Amniotic epithelial cell (primary cell): Measurements from ENCODE around the gene CREB3L1.

Source experiments
- DNase-seq: peaks from one replicate; pipeline ENCODE4 v3.0.0-alpha.2; 2010; ENCODE audit warnings: low read depth

Gene CREB3L1

DNA sequence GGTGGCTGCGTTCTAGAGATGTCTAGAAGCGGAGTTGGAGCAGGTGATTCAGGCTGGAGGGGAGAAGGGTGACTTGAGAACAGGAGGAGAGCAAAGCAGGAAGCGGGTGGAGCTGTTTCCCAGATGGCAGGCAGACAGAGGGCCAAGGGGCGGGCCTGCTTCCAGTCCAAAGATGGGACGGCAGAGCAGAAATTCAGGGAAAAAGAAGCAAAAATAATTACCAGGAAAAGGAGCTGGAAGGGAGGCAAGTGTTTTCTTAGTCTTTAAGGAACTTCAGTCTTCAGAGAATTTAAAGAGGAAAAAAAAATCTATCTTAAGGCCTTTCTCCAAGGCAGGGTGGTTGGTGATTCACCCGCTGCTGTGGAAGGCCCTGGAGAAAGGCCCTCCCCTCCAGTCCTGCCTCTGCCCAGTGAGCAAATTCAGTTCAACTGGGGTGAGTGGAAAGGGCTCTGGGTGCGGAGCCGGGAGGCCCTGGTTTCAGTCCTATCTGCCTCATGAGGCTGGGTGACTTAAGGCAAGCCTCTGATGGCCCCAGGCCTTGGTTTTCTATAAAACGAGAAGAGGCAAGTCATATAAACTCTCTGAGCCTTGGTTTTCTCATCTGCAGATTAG is 4.5 kb upstream of the CREB3L1 start:
- peak; percentile 82 for DNase-seq

DNA sequence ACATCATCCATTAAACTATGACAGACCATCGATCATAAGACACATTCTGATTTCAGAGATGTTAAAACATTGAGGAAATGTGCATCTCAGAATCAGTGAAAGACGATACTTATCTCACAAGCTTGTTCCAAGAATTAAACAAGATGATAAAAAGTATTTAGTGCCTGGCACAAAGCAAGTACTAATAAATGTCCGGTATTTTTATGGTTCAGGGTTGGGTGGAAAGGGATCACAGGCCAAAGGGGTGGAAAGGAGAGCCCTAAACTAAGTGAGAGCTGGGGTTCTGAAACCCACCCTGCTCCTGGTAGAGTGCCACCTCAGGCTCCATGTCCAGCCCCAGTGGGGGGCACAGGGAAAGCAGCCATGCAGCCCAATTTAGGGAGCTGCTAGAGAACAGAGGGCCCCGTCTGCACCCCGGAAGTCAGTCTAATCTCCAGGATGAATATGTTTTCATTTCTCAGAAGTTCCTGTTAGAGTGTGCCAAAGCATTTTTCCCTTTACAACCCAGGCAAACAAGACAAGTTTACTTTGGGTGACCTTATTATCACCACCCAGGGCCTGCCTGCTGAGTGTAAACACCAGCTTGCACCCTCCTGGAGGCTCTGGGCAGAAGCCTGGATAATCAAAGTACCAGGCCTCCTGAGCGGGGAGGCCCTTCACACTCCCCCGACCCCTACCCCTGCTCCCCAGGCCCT is 3.8 kb upstream of the CREB3L1 start:
- DNase-seq = peak; percentile 70

DNA sequence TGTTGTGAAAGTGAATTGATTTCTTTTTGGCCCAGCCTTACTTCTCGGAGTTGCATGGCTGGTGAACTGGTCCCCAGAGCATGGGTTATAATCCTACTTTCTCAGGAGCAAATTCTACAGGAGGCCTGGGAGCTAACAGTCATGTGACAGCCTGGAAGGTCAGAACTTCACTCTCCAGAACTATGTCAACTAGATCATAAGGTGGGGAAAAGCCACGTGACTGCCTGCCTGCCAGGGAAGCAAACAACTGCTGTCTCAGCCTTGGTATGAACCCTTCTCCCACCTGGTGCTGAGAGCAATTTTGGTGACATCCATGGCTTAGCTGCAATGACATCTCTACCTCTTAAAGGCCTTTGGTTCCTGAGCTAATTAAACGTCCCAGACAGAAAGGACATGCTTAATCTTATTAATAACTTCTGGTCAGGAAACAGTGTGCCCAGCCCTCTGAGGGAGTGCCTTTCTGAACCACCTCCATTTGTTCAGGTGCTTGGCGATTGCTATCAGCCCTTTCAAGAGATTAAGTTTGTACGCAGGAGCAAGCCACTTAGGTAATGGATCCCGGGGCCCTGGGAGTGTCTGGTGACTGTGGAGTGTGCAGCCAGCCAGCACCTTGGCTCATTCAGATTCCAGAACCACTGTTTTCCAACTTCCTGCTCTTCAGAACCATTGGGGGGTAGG is 1.4 kb upstream of the CREB3L1 start:
- DNase-seq = no peak

DNA sequence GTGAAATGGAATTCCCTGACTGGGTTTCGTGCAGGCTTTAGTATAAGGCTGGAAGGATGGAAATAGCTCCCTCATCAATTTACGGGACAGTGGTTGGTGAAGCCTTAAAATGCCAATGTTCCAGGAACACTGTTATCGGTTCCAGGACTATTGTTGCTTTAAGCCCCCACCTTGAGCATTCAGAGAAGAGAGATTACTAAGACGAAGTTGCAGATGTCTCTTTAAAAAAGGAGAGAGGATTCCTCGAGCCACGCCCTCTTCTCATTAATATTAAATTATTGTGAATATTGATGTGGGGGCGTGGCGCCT is 195 bp upstream of the CREB3L1 start:
- DNase-seq = peak; percentile 50

DNA sequence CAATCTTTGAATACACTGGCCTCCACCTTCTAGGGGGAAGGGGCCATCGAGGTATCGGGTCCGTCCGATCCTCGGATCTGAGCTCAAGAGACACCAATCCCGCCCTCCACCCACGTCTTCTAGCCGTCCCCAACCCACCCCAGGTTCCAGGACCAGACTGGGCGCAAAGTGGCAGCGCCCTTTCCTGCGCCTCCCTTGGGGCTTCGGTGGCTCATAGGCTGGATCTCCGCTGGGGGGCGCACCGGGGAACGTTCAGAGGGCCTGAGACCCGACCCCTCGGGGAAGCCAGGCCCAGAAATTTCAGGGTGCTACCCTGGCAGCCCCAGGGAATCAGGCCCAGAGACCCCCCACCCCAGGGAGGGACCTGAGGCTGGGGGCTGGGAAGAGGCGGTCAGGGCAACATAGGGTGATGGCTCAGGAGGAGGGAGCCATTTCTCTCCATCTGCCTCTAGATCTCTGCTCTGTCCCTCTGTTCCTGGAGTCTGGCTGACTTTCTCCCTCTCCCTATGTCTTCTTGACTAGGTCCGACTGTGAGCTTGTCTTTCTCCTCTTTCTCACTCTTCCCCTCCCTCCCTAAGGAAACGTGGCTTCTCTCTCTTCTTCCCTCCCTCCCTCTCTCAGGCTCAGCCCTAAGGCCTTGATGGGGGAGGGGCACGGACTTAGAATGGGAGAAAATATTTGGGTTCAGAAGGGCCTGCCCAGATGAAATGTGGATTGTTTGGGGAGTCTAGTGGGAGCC is 1.1 kb downstream of the CREB3L1 start:
- DNase-seq = peak; percentile 58

DNA sequence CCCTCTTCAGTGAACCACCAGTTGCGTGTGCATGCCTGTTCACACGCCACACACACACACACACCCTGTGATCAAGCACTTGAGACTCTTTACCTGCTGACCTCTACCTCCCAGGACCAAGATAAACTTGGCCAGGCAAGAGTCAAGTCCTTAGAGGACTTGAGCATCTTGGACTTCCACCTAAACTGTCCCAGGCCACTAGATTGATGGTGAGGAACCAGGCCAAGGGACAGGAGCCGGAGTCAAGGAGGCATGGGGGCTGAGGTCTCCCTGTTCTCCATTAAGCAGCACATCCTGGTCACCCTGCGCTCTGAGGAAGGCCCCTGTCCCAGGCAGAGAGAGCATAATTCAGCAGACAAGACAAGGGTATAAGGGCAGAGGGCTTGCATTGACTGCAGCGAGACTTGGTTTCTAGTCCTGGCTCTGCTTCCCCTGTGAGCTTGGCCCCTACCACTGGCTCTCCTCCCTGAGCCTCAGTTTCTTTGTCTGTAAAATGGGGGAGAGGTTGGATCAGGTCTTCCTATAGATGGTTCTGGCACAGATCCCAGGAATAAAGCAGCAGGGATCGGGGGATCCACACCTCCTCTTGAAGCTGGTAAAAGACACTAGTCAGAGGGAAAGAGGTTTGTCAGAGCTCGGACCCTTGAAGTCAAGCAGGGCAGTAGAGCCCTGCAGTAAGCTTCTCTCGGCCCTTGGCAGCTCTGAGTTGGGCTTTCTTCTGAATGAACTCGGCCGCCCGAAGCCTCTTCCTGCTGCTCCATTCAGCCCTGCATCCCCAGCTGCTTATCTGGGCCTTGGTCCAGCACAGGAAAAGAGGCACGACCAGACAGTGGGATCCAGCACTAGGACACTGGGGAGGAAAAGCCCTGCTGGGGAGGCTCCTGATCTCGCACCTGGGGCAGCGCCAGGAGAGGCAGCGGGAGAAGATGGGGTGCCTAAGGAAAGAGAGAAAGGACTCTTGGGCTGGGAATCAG is 2.0 kb downstream of the CREB3L1 start:
- peak; percentile 55 for DNase-seq

DNA sequence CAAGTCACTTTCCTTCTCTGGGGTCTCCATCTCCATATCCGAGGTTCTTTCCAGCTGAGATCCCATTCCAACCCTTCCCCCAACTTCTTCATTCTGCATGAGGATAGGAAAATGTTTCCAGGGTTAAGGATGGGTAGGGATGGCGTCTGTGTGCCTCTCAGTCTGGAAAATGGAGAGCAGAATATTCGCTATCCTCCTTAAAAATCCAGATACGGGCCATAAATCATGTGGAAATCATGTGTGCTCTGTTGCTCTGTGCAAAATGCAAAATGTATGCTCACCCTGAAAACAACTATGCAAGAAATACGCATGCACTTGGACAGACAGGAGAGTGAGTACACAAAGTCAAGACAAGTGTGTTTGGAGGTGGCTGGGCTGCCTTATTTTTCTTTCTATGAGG is 3.2 kb downstream of the CREB3L1 start:
- peak; percentile 27 for DNase-seq

DNA sequence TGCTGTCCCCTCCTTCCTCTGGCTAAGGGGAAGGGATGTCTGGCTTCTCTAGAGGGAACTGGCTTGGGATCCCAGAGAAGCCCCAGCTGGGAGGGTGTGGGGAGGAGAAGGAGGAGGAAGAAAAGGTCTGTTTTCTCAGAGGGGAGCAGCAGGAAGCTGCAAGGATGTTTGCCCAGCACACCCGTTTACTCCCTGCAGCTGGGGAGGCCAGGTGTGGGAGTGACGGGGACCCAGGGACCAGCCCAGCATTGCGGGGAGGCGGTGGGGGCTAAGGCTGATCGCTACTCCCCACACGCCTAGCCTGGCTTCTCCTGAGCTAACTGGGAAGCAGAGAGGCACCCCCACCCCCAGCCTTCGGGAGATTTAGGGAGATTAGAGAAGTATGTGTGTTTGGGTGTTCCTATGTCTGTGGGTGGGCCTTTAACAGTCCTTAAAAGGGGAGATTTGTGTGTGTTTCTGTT is 3.9 kb downstream of the CREB3L1 start:
- peak; percentile 56 for DNase-seq

DNA sequence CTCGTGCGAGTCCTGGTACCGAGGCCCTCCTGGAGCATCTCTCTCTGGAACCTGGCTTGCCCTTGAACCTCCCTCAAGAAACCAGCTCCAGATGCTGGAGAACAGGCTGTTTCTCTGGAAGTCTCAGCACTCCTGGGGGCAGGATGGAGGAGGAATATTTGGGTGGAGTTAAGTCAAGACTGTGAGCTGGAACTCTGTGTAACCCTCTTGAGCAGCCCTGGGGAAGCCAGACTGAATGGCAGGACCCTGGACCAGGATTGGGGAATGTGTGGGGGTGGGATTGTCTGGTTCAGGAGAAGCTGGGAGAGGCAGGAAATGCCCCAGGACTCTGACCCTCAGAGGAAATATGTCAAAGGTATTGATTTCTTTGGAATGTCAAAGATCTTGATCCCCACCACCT is 7.7 kb downstream of the CREB3L1 start:
- no peak for DNase-seq

DNA sequence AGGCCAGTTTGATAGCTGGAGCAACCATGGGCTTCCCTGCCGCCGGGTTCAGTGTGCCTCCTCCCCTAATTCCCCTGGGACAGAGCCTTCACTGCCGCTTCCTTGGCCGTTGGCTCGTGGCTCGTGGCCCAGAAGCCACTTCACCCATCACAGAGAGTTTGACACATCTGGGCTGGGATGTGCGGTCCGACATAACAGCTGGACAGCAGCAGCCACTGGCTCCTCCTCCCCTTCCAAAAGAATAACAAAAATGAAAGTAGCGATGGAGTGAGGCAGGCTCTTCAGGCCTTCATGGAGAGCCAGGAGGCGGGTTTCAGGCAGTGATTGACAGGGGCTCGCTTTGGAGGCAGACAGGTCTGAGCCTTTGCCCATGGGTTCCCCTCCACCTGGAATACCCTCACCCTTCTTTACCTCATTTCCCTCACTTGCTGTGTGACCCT is 8.2 kb downstream of the CREB3L1 start:
- DNase-seq = no peak

DNA sequence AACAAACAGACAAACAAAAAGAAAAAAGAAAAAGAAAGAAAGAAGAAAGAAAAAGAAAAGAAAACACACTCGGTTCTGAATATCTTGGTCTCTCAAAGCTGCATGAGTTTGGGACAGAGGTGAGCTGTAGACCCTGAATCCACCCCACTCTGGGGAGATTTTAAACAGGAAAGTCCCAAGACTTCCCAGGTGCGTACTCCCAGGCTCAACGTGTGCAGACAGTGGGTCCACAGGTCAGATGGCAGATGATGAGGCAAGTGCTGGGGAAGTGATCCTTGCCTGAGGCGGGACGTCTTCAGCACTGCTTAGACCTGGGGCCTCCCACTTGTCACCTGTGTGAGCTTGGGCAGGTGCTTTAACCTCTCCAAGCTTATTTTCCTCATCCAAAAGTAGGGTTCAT is 9.3 kb downstream of the CREB3L1 start:
- no peak for DNase-seq

DNA sequence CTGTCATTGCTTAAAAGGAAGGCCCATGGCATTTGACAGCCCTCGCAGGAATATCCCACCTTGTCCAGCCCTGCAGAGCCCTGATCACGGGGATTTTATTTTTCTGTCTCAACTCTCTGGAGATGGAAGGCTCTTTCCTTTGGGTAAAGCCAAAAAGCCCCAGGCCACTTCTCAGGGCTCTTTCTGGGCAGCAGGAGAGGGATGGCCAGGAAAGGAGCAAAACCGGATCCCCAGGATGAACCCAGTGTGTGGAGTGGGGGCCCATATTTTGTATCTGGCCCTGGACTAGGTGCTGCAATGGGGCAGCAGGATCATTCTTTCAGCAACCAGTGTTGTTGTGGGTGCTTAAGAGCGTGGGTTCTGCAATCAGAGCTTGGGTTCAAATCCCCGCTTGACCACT is 11.0 kb downstream of the CREB3L1 start:
- DNase-seq = no peak

DNA sequence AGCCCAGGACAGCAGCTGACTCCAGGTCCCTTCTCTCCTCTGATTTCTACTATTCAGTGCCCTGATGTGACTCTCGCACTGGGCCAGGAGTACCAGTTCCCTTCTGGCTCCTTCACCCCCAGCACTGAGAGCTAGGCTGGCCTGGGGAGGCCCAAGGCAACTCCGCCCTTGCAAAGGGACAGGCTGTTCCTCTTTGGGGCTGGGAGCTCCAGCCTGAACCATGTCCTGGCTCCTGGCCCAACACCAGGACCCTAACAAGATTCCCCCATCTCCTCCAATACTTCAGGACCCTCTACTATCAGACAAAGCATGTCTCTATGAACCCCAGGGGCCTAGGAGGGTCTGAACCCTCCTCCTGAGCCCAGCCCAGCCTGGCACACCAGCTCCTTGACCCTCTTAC is 12.5 kb downstream of the CREB3L1 start:
- DNase-seq = no peak

DNA sequence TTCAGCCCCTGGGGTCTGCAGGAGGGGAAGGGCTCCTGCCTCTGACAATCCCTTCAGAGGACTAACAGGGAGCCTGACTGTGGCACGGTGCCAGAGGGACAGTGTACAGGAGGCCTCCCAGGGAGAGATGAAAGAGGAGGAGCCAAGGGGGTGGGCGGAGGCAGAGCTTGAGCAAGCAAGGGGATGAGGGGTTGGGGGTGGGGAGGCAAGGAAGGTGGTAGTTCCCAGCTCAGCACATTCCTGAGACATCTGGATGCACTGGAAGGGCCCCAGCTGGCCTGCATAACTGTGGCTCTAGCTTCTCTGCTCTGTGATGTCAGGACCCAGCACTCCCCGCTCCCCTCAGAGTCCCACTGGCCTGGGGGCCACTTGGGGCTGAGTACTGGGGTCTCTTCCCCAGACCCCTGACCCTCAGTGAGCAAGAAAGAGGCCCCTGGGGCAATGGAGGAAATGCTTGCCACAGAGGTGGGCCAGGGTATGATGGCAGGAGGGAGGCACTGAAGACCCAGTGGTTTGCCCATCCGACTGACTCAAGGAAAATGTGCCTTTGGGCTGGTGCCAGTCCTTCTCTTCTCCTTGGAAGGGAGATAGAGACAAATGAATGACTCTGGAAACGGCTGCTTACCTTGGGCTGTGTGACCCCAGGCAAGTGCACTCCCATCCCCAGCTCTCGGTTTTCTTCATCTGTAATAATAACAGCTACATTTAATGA is 13.3 kb downstream of the CREB3L1 start:
- DNase-seq = peak; percentile 98

DNA sequence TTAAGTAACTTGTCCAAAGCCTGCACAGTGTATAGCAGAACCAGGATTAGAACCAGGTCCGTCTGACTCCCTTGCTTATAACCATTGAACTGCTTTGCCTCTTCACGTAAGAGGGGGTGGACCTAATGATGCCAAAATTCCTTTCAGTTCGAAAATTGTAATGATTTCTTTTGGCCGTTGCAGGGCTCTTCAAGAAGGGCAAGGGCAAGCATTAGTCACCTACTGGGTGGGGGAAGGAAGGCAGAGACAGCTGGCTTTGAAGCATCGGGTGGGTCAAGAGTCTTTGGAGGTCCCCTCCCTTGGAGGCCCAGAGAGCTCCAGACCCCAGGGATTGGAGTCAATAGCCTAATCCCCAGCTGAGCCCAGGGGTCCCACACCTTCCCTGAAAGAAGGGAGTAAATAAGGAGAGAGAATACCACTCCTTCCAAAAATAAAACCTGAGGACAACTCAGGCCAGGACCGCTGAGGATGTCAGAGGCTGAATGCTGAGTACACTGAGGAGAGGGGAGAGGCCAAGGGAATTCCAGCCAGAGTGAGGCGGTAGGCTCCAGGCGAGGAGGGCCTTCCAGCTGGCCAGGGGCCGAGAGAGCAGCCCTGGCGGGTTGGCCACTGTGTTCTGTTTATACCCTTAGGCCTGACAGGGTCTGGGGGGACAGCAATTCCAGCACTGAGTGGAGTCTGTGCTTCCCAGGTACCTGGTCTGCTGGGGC is 14.1 kb downstream of the CREB3L1 start:
- DNase-seq = peak; percentile 61

DNA sequence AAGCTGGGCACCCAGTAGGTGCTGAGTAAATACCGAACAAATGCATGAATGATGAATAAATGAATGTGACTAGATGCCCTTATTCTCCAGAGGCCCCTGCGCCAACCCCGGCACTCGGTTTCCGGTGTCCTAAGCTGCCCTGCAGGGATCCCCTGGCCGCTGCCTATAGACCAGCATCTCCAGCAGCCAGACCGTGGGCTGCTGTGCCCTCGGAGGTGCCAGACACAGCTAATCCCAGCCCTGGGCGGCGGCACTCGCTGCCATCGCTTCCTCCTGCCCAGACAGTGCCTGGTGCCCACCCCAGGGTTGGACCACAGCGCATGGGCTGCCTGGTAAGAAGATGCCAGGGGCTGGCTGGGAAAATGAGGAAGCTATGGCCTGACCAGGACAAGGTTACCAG is 15.6 kb downstream of the CREB3L1 start:
- DNase-seq = no peak

DNA sequence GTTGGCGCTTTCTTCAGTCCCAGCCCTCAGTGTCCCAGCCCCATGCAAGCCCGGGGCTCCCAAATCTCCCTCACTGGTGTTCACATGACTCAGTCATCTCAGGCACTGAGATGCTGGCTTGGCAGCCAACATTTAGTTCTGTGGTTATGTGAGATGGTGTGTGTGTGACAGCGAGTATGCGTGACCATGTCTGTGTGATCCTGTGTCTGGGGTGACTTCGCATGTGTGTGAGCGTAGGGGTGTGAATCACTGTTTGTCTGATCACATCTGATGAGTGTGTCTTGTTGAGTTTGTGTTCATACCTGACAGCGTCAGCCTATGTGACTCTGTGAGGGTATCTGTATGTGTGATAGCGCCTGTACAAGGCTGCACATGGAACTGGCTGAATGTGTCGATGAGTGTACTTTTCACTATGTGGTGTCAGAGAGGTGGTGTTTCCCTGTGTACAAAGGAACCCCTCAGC is 16.2 kb downstream of the CREB3L1 start:
- DNase-seq = peak; percentile 75

DNA sequence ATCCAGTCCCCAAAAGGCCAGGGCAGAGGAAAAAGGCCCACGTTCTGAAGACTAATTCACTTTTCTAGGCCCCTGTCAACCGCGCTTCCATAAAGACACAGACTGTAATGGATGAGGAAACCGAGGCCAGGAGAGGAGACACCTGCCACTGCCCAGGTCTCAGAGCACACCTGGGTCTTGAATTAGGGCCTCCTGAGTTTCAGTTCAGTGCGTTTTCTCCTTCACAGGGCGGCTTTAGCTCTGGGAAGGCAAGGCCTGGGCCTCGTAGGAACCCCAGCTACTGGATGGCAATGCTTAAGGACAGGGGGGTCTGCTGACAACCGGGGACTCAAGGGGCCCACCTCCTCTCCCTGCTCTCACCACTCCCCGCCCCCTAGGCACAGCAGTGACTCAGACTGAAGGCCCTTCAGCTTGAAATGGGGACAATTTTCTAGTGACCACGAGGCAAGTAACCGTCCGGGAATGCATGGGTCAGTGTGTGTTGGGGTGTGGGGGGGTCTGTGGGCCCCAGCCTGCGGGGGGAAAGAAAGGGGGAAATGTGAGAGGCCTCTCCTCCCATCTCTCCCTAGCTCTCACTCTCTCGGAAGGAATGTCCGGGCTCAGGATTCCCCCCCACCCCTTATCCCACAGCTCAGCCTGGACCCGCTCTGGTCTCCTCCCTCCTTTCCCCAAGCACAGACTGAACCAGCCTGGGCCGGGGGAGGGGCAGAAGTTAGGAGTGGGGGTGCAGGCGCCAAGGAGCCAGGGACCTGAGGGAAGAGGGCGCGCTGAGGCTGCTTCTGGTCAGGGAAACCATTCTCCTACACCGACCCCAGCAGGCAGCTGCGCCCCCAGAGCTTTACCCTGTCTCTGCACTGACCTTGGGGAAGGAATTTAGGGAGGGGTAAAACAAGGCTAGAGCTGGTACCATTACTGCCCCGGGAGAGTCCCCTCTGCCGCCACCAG is 17.2 kb downstream of the CREB3L1 start:
- peak; percentile 94 for DNase-seq
